OCI-LY7 (cell line): ENCODE measurements around the gene PPP2R3B. TPM values are rescaled to one million over a fixed set of nuclear protein-coding genes. Genes with fewer than 3 reads are reported as not detected.
"Not testable (repeated sequence)": the region's sequence is repeated elsewhere in the genome, so short reads cannot be mapped to it uniquely, and the experiment has no call there.

ENCODE experiments used
- BruUV-seq: library from RNA; stranded (reverse); fragments of 400-500 nt; replicated peaks from 2 replicates; lab custom pipeline; 2021; lab: Mats Ljungman, UMichigan
- CTCF ChIA-PET: fragments of 300-600 bp; sonication (Branson Sonifier 250); formaldehyde crosslinking; loops from one replicate; lab custom pipeline; 2022; ENCODE audit warnings: antibody characterized with exemption; ENCODE audit not compliant: unreplicated experiment; lab: Charles Lee
- POLR2A ChIA-PET: fragments of 300-600 bp; sonication (Branson Sonifier 250); formaldehyde crosslinking; loops from one replicate; lab custom pipeline; 2022; ENCODE audit warnings: antibody characterized with exemption; lab: Charles Lee
- DNase-seq: peaks from one replicate; pipeline ENCODE4 v3.0.0-alpha.2; 2015; ENCODE audit warnings: low spot score
- H2AFZ ChIP-seq: fragments of 200-600 bp; sonication (generic), shearing (Covaris generic); 2 replicates; pipeline ENCODE4 v1.6.1; 2014; ENCODE audit warnings: mild to moderate bottlenecking, antibody characterized with exemption, low read length, moderate library complexity
- H3K27ac ChIP-seq: fragments of 200-600 bp; sonication (generic); 2 replicates; pipeline ENCODE4 v1.5.1; 2014; ENCODE audit warnings: mixed run types, low read depth, mild to moderate bottlenecking, moderate library complexity, low read length, inconsistent platforms; ENCODE audit not compliant: poor library complexity, severe bottlenecking
- H3K36me3 ChIP-seq: fragments of 200-600 bp; sonication (generic); 2 replicates; pipeline ENCODE4 v1.6.1; 2014; ENCODE audit warnings: mild to moderate bottlenecking, antibody characterized with exemption, low read length, moderate library complexity, mixed read lengths; ENCODE audit not compliant: insufficient read depth
- H3K4me1 ChIP-seq: fragments of 200-600 bp; sonication (generic); 2 replicates; pipeline ENCODE4 v1.5.1; 2014; ENCODE audit warnings: mild to moderate bottlenecking, low read length; ENCODE audit not compliant: insufficient read depth, poor library complexity, severe bottlenecking
- H3K4me2 ChIP-seq: fragments of 200-600 bp; sonication (generic); 2 replicates; pipeline ENCODE4 v1.6.1; 2014; ENCODE audit warnings: mild to moderate bottlenecking, low read length
- H3K4me3 ChIP-seq: fragments of 200-600 bp; sonication (generic); 2 replicates; pipeline ENCODE4 v1.5.1; 2014; ENCODE audit warnings: mild to moderate bottlenecking, low read depth, low read length; ENCODE audit not compliant: poor library complexity, severe bottlenecking
- H3K79me2 ChIP-seq: fragments of 200-600 bp; sonication (generic); 2 replicates; pipeline ENCODE4 v1.6.1; 2016; ENCODE audit warnings: low read depth, mild to moderate bottlenecking, low read length, moderate library complexity, mixed read lengths; ENCODE audit not compliant: insufficient read depth
- H3K9me2 ChIP-seq: fragments of 200-600 bp; sonication (generic); 2 replicates; pipeline ENCODE4 v1.6.1; 2016; ENCODE audit warnings: mild to moderate bottlenecking, low read length, mixed read lengths; ENCODE audit not compliant: insufficient read depth
- H3K9me3 ChIP-seq: fragments of 200-600 bp; sonication (generic); 2 replicates; pipeline ENCODE4 v1.6.1; 2014; ENCODE audit warnings: mild to moderate bottlenecking, mixed run types, low read length, mixed read lengths
- H4K20me1 ChIP-seq: fragments of 200-600 bp; sonication (generic); 2 replicates; pipeline ENCODE4 v1.6.1; 2014; ENCODE audit warnings: mild to moderate bottlenecking, antibody characterized with exemption, low read length, moderate library complexity, mixed read lengths; ENCODE audit not compliant: insufficient read depth
- CTCF ChIP-seq: fragments of 200-600 bp; sonication (generic); conservative IDR thresholded peaks from 2 replicates; pipeline ENCODE4 v1.5.1; 2014; ENCODE audit warnings: mild to moderate bottlenecking, antibody characterized with exemption, low read length, moderate library complexity, mixed read lengths
- EZH2phosphoT487 ChIP-seq: fragments of 200-600 bp; sonication (generic); IDR thresholded peaks from 2 replicates; pipeline ENCODE4 v1.6.1; 2018; ENCODE audit warnings: low read depth, borderline replicate concordance, mild to moderate bottlenecking, mixed run types, antibody characterized with exemption, low read length, moderate library complexity, mixed read lengths
- intact Hi-C: fragments of 100-400 bp; cut with micrococcal nuclease; formaldehyde crosslinking; loops from one replicate; pipeline ENCODE4 v1.10.0; 2022; ENCODE audit not compliant: unreplicated experiment
- total RNA-seq, 2 experiments: library from RNA; depleted of rRNA in 1 of 2; stranded (reverse); fragments of >200 nt in 1 of 2; shearing (Covaris generic) in 1 of 2; gene quantifications; 2 replicates each; pipeline ENCODE4 v1.2.3, GENCODE V29; 2014 to 2022

Gene PPP2R3B
- total RNA-seq, 2 experiments from 2014 or later: 270 to 342 TPM

GRCh38 chrX:418927-419729 is 32.4 kb upstream of the PPP2R3B start:
- H2AFZ ChIP-seq: no peak overlapping the region
- H3K9me2 ChIP-seq: no peaks in the 10 kb centered on the region
- TF ChIP-seq EZH2phosphoT487: no peak
- no peak for TF ChIP-seq CTCF
- H3K27ac ChIP-seq: no peak overlapping the region
- no peaks in the 10 kb centered on the region for H3K79me2 ChIP-seq
- no peak for DNase-seq
- H3K9me3 ChIP-seq: no peaks in the 10 kb centered on the region
- no peaks in the 10 kb centered on the region for H3K36me3 ChIP-seq
- H3K4me2 ChIP-seq: no peak overlapping the region
- BruUV-seq: no TSS peak
- no peaks in the 10 kb centered on the region for H3K4me1 ChIP-seq
- ChIA-PET POLR2A (no interaction called here), CTCF (no interaction called here)
- intact Hi-C loops: no loop called here
- no peak overlapping the region for H3K4me3 ChIP-seq
- H4K20me1 ChIP-seq: no peaks in the 10 kb centered on the region

GRCh38 chrX:415498-415897 is 28.8 kb upstream of the PPP2R3B start:
- DNase-seq, CTCF ChIA-PET, H3K36me3 ChIP-seq, intact Hi-C loops, BruUV-seq, POLR2A ChIA-PET, H3K27ac ChIP-seq, H3K4me3 ChIP-seq, H4K20me1 ChIP-seq, H3K9me3 ChIP-seq, H2AFZ ChIP-seq, H3K79me2 ChIP-seq, H3K4me1 ChIP-seq, H3K9me2 ChIP-seq, H3K4me2 ChIP-seq: not testable (repeated sequence)

- Histone ChIP-seq H4K20me1 (no peaks in the 10 kb centered on the region), H3K36me3 (peaks cover 10% of the 10 kb centered on the region), H3K9me3 (no peaks in the 10 kb centered on the region), H2AFZ (no peak overlapping the region), H3K79me2 (no peaks in the 10 kb centered on the region), H3K9me2 (no peaks in the 10 kb centered on the region), H3K4me1 (no peaks in the 10 kb centered on the region), H3K27ac (no peak overlapping the region), H3K4me3 (no peak overlapping the region), H3K4me2 (no peak overlapping the region)
- DNase-seq: no peak
- POLR2A ChIA-PET: no interaction called here
- TF ChIP-seq EZH2phosphoT487: no peak
- TF ChIP-seq CTCF: no peak
- CTCF ChIA-PET: no interaction called here
- BruUV-seq: no TSS peak
- intact Hi-C loops: no loop called here
Observed at GRCh38 chrX:413322-414201, 26.9 kb upstream of the PPP2R3B start.
